GM19351 (cell line): ENCODE data around the gene C7orf33.
A peak's percentile ranks its signal among the peaks of the same experiment; 100 is the strongest.
"Not testable (repeated sequence)": the region's sequence is repeated elsewhere in the genome, so short reads cannot be mapped to it uniquely, and the experiment has no call there.

Experiments used
- ATAC-seq: cut with Tn5 transposase; IDR thresholded peaks from one replicate; pipeline ENCODE4 v1.9.1; 2021; ENCODE audit warnings: mild to moderate bottlenecking, moderate library complexity; ENCODE audit not compliant: unreplicated experiment

Gene C7orf33, protein sequence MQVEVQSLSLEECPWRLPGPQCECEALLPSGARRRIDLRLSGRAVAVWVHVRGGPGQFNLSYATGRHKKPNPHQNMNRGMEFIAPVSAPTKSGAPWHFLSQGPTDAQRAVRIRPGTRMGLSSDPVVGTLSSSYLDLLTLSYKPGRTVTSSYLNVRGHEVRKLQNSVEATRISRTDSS

DNA sequence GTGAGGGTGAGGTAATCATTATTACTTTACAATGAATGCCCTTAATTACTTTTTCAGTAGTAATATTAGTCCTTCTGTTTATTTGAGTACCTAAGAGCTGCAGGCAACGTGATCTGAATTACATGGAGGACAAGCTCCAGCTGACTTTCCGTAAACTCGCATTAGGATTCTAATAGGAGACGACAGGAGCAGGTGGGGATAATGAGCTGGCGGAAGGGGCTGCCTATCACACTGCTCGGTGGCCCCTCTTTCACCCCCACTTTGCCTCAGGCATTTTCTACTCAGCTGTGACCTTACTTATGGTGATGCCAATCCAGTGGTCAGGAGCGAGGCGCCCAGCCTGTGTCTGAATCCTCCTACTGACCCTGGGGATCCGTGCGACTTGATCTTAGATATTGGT, at the start of gene C7orf33:
TSS of gene C7orf33 (plus strand) at position 296 of the 400 bp plus-strand sequence. CDS start 160 bp downstream, outside the sequence.
- ATAC-seq = no peak

DNA sequence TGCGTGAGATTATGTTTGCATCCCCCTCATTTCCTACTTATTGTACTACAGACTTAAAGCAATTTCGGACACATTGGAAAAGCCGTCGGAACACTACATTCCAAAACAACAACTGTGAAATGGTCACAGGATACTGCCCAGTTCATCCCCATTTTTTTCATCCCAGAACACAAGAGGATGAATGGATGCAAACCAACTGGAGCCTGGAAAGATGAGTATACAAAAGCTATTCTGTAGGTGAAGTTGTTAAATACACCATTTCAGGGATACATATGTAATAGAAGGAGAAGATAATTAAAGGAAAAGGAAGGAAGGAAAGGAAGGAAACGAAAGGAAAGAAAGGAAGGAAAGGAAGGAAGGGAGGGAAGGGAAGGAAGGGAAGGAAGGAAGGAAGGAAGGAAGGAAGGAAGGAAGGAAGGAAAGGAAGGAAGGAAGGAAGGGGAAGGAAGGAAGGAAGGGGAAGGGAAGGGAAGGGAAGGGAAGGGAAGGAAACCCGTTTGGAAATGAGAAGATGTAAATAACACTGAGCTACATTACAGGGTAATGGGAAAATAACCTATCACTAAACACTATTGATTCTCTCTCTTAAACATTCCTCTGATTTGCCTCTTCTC, 48.6 kb upstream of the C7orf33 start:
- no peak for ATAC-seq

DNA sequence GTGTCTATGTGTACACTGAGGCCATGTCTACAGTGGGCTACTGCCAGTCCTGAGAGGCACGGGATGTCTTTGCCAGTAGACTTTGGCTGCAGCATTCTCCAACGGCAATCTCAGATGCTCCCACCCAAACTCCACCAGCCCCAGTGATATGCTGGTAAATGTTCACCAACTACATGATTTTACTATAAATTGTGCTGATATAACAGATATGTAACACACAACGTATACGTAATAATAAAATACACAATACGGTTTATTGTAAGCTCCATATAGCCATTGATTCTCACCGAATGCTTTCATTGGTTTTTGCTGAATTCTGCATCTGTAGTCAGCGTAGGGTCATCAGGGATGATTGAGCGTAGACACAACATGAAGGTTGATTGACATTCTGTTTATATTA, 47.3 kb upstream of the C7orf33 start:
- ATAC-seq = no peak

DNA sequence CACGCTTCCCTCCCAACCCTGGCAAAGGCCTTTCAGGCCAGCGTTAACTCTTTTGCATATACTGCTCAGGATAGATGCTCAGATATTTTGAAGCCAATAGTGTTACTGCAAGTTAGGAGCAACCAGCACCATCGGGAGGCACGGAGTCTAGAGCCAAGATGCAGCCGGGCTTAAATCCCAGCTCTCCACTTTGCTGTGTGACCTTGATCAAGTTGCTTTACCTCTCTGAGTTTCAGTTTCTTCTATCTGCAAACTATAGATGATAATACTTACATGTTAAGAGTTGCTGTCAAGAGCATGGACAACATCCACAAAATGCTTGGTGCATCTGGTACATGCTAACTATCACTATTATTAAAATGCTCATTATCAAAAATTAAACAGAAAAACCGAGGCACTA, 45.4 kb upstream of the C7orf33 start:
- no peak for ATAC-seq

DNA sequence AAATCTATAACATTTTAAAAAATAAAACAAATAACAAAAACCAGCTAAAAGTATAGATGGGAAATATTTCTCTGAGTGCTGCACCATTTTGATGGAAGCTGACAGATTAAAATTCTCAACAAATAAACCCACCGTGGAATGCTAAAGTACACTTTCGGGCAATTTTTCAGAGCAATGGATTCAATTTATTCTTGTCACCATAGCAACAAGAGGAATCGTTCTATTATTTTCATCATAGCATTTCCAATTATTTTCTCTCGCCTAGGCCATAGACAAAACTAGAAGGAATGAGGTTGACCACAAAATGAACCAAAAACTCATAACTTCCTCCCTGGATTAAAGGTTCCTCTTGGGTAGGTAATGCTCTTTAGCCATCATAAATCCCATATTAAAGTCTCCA, 44.6 kb upstream of the C7orf33 start:
- ATAC-seq = no peak

DNA sequence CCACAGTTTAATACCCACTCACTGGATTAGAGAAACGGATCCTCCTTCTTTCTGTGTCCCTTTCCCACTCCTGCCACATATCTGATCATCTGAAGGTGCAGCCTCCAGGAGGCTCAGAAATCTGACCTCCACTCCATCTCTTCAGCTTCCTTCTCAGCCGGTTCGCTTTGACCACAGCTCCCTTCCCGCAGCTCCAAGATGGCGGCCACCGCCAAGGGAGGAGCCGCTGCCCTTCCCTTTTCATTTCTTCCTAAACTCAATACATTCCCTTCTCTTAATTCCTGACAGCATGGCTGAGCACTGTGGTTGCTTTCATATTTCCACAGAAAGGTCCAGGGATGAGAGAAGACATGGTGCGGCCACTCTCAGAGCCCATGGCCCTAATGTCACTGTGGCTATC, 43.7 kb upstream of the C7orf33 start:
- ATAC-seq = no peak

DNA sequence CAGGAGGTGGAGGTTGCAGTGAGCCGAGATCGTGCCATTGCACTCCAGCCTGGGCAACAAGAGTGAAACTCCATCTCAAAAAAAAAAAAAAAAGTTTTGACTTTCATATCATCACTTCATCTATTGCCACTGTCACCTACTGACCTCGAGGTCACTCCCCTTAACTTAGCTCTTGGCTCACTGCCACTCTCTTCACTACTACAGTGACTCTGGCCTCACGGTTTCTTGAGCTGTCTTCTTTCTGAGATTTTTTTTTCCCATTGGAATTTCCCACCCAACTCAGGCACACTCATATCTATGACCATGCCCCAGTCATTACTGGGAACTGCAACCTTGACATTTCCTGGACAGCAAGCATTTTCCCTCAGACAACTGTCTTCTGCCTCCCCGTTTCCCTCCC, 42.6 kb upstream of the C7orf33 start:
- ATAC-seq = no peak

DNA sequence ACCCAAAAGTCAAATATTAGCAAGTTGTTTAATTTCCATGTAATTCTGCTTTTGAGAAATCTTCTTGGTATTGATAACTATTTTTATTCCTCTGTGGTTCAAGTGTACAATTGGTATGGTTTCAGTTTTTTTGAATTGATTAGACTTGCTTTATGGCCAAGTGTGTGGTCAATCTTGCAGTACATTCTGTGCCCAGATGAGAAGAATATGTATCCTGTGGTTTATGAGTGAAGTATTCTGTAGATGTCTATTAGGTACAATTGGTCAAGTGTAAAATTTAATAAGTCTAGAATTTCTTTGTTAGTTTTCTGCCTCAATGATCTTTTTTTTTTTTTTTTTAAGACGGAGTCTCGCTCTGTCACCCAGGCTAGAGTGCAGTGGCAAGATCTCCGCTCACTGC, 36.6 kb upstream of the C7orf33 start:
- ATAC-seq = no peak

DNA sequence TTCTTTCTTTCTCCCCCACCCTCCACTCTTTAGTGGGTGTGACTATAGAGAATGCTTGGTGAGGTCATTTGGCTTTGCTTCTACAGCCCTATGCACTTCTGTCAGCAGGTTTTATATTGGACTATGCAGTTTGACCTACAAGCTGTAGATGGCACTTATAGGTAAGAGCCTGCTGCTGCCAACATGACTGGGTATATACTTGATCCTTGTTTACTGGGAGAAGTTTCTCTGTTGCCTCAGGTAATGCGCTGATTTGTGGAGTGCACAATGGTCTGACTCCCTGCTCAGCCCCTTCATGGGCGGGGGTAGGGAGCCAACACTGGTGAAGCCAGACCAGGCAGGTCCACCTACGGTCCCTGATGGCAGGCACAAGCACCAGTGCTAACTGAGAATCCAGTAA, 33.7 kb upstream of the C7orf33 start:
- no peak for ATAC-seq

DNA sequence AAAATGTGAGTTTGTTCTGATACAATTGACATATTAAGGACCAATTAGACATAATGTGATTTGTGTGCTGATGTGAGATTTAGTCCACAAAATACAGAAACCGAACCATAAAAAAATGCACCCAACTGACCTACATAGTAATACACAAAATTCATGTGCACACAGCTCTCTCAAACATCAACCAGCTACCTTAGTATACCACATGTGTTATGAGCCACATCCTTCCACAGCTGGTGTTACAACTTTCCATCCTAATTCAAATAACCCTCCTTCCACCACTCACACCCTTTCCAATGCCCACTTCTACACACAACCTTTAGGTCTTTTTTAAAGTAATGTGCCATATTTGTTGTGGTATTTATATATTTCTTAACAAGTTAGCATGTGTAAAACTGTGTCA, 31.7 kb upstream of the C7orf33 start:
- no peak for ATAC-seq

DNA sequence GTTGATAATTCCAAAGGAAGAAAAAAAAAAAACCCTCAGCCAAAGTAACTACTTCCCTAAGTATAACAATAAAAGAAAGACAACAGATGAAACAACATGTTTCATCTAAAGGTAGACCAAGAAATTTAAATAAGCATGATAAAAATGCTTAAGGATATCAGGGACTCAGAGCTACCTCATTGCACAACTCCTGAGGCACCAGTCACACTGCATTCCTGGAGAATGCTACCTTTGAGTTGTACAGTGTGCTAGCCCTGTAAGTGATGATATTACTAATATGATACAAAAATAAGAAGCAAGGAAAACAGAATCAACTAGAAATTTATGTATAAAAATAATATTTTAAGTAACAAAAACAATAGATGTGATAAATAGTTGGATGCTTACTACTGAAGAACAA, 29.5 kb upstream of the C7orf33 start:
- no peak for ATAC-seq

DNA sequence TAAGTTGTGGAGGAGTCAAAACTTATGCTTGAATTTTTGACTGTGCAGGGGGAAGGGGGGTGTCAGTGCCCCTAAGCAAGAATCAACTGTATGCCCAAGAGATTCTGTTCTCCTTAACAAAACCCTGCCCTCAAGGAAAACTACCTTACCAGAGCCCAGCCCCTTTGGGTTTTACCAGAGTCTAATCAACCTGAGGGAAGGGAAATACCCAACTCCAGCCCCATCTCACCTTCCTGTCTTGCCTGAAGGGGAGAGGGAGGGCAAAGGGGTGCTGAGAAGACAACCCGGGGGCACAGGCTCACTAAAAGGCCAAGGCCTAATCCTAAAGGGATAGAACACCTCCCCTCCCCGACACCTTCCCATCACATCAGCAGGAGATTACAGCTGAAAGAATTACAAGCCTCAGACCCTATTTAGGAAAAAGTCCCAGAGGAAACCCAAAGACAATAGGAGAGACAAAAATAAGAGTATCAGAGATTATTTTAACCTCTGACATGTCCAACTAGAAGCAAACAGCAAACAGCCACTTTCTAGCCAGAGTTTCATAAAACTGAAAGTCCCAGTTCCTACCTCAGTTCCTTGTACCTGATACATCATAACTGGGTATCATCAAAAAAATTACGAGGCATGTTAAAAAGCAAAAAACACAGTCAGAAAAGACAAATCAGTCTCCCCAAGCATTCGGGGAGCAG, 26.8 kb upstream of the C7orf33 start:
- ATAC-seq = peak; percentile 48

DNA sequence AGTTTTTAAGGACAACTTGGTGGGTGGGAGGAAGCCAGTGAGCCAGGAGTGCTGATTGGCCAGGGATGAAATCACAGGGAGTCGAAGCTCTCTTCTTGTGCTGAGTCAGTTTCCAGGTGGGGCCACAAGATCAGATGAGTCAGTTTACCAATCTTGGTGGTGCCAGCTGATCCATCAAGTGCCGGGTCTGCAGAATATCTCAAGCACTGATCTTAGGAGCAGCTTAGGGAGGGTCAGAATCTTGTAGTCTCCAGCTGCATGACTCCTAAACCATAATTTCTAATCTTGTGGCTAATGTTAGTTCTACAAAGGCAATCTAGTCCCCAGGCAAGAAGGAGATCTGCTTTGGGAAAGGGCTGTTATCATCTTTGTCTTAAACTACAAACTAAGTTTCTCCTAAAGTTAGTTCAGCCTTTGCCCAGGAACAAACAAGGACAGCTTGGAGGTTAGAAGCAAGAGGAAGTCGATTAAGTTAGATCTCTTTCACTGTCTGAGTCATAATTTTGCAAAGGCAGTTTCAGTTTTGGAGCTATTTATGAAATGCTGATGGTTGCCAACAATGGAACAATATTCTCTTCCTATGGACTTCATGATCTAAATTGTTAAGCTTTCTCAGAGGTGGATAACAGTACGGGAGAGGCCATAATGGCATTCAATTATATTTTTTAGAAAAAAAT, 26.2 kb upstream of the C7orf33 start:
- ATAC-seq = peak; percentile 83

DNA sequence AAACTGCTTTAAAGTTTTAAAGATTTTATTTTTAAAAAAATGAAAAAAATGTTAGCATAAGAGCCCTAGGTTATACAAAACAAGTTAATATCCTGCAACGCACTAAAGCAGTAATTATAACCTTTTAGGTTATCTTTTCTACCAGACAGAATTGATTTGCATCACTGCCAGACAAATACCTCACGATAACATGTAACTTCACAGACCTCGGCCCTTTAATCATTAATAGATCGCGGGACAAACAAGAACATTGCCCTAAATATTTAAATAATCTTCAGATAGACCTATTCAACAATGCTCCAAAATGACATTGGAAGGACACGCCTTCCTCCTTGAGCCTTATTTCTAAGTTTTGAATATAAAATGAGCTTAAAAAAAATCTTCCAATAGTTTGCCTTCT, 23.8 kb upstream of the C7orf33 start:
- no peak for ATAC-seq

DNA sequence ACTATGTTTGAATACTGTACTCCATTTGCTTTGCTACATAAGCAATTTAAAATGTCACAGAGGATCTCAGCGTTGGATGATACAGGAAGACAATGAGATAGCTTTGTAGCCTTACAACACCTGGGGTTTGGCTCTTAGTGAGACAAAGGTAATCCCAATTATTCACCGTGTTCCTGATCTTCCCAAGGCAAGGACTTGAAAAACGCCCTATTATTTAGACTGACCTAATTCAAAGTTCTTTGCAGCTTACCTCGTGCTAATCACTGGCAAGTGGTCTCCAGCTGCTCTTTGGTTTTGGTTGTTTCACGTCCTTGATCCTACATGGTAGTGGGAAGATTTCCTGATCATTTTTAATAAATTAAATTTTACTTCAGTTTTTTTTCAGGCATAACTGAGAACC, 23.0 kb upstream of the C7orf33 start:
- no peak for ATAC-seq

DNA sequence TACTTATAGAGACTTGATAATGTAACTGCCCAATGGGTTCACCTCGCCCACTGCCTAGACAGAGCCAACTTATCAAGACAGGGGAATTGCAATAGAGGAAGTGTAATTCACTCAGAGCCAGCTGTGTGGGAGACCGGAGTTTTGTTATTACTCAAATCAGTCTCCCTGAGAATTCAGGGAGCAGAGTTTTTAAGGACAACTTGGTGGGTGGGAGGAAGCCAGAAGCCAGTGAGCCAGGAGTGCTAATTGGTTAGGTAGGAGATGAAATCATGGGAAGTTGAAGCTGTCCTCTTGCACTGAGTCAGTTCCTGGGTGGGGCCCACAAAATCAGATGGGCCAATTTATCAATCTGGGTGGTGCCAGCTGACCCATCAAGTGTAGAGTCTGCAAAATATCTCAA, 20.1 kb upstream of the C7orf33 start:
- no peak for ATAC-seq

DNA sequence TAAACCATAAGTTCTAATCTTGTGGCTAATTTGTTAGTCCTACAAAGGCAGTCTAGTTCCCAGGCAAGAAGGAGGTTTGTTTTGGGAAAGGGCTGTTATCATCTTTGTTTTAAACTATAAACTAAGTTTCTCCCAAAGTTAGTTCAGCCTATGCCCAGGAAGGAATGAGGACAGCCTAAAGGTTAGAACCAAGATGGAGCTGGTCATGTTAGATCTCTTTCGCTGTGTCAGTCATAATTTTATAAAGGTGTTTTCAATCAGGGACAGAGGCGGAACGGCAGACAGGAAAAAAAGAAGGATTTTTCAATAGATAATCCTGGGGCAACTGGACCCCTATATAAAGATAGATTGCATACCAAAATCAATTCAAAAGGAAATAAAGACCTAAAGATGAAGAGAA, 19.6 kb upstream of the C7orf33 start:
- ATAC-seq = not testable (repeated sequence)

DNA sequence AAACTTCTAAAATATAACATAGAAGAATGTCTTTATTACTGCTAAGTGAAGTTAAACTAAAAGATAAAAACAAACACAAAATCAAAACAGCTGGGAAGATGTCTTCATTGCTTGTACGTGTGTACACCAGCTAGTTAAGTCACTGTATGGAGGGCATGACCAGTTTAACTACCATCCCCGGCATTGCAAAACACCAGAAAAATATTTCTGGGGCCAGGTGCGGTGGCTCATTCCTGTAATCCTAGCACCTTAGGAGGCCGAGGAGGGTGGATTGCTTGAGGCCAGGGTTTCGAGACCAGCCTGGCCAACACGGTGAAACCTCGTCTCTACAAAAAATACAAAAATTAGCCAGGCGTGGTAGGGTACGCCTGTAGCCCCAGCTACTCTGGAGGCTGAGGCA, 19.2 kb upstream of the C7orf33 start:
- no peak for ATAC-seq

DNA sequence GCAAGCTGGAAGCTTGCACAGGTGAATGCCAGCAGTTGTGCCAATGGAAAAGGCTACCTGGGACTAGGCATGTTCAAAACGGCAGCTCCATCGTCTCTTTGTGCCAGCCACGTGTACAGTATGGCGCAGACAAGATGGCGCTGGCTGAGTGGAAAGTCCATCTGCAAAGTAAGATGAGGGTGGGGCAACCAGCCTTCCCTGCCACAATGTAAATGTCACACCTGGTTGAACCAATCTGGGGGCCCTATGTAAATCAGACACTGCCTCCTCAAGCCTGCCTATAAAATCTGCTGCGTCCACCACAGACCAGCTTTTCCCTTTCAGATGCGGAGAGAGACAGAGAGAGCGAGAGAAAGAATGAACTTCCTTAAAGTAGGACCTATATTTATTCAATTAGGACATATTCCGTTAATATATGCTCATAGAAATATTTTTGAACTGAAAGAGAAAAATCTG, 18.5 kb upstream of the C7orf33 start:
- ATAC-seq = no peak

DNA sequence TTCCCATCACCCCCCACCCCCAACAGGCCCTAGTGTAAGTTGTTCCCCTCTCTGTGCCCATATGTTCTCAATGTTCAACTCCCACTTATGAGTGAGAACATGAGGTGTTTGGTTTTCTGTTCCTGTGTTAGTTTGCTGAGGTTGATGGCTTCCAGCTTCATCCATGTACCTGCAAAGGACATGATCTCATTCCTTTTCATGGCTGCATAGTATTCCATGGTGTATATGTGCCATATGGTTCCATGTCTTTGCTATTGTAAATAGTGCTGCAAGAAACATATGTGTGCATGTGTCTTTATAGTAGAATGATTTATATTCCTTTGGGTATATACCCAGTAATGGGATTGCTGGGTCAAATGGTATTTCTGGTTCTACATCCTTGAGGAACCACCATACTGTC, 17.0 kb upstream of the C7orf33 start:
- not testable (repeated sequence) for ATAC-seq

DNA sequence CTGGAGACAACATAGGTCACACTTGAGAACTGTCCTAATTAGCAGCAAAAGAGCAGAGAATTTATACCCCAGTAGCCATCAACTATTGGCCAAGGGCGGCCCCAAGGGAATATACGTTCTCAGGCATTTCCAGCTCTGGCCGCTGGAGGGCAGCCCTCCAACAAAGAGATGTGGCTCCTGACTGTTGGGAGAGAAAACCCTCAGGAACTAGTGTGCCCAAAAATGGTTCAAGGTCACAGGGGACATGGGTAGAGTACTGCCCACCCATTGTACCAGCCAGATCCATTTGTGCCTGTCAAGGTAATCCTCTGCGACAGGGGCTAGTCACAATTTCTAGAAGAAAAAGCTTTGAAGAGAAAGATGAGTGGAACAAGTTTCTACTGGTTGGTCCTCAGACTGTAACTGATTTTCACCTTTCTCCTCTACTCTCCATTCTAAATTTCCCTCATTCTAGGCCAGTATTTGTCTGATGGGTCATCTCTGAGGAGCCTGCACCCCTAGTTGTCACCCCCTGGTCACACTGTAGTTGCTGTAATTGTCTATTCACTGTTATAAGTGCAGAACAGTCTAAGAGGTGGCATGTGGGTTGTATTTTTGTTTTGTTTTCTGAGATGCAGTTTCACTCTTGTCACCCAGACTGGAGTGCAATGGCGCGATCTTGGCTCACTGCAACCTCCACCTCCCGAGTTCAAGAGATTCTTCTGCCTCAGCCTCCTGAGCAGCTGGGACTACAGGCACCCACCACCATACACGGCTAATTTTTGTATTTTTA, 14.7 kb upstream of the C7orf33 start:
- peak; percentile 93 for ATAC-seq
